K562 (cell line): ENCODE measurements around the gene LIX1L. TPM values are rescaled to one million over a fixed set of nuclear protein-coding genes. Genes with fewer than 3 reads are reported as not detected.
A peak's percentile ranks its signal among the peaks of the same experiment; 100 is the strongest.

Experiments used
- CCAR2 ChIP-seq: fragments of 200-400 bp; formaldehyde crosslinking; IDR thresholded peaks from 2 replicates; pipeline ENCODE4 v1.6.1; 2017; ENCODE audit warnings: mild to moderate bottlenecking, low read depth, low read length
- CREB1 ChIP-seq, 2 experiments: sonication (generic) in 1 of 2; formaldehyde crosslinking in 1 of 2; IDR thresholded peaks; 2 replicates each; pipeline versions ENCODE4 v1.6.1 to v1.8.0; 2012 to 2022; ENCODE audit warnings: inconsistent platforms in 1 of 2, mild to moderate bottlenecking in 1 of 2, missing genetic modification reagents in 1 of 2, moderate library complexity in 1 of 2
- FOXM1 ChIP-seq, 2 experiments: fragments of 450-650 bp in 1 of 2; sonication (generic) in 1 of 2; formaldehyde crosslinking in 1 of 2; IDR thresholded peaks; 2 replicates each; pipeline versions ENCODE4 v1.6.1 to v1.9.0; 2017 to 2022; ENCODE audit warnings: low read depth in 2 of 2, mild to moderate bottlenecking in 2 of 2, missing genetic modification reagents in 1 of 2, moderate library complexity in 1 of 2
- GABPB1 ChIP-seq: sonication (generic); formaldehyde crosslinking; IDR thresholded peaks from 2 replicates; pipeline ENCODE4 v1.8.0; 2022; ENCODE audit warnings: mild to moderate bottlenecking, missing genetic modification reagents
- JUNB ChIP-seq: fragments of 450-650 bp; formaldehyde crosslinking; conservative IDR thresholded peaks from 2 replicates; pipeline ENCODE4 v1.4.0; 2020; ENCODE audit warnings: mild to moderate bottlenecking
- KAT7 ChIP-seq: sonication (generic); formaldehyde crosslinking; IDR thresholded peaks from 2 replicates; pipeline ENCODE4 v1.8.0; 2022; ENCODE audit warnings: missing genetic modification reagents, mild to moderate bottlenecking, borderline replicate concordance
- MEF2A ChIP-seq: IDR thresholded peaks from 2 replicates; pipeline ENCODE4 v1.6.1; 2011; ENCODE audit warnings: low read depth, mild to moderate bottlenecking, low read length, moderate library complexity; ENCODE audit not compliant: control insufficient read depth
- RAD51 ChIP-seq: fragments of 450-650 bp; IDR thresholded peaks from 2 replicates; pipeline ENCODE4 v1.7.1; 2016; ENCODE audit warnings: low read depth, mild to moderate bottlenecking, borderline replicate concordance
- SREBF2 ChIP-seq: sonication (generic); formaldehyde crosslinking; IDR thresholded peaks from 2 replicates; pipeline ENCODE4 v1.4.0; 2020; ENCODE audit warnings: mild to moderate bottlenecking, missing genetic modification reagents
- TAF1 ChIP-seq: IDR thresholded peaks from 2 replicates; pipeline ENCODE4 v1.6.1; 2011; ENCODE audit warnings: mild to moderate bottlenecking, low read length, moderate library complexity; ENCODE audit not compliant: insufficient read depth, control insufficient read depth, severe bottlenecking; ENCODE audit errors: extremely low read depth
- TBL1XR1 ChIP-seq, 2 experiments: IDR thresholded peaks; 2 replicates each; pipeline ENCODE4 v1.6.1; 2012; ENCODE audit warnings: improper control_type of control experiment in 2 of 2, low read length in 2 of 2, mild to moderate bottlenecking in 1 of 2
- TFAP4 ChIP-seq: sonication (generic); formaldehyde crosslinking; IDR thresholded peaks from 2 replicates; pipeline ENCODE4 v1.8.0; 2022; ENCODE audit warnings: missing genetic modification reagents, mild to moderate bottlenecking, moderate library complexity, borderline replicate concordance
- TFE3 ChIP-seq: fragments of 450-650 bp; formaldehyde crosslinking; IDR thresholded peaks from 2 replicates; pipeline ENCODE4 v1.4.0; 2020; ENCODE audit warnings: mild to moderate bottlenecking, mixed read lengths
- ZBTB11 ChIP-seq, 3 experiments: fragments of 200-800 bp in 1 of 3; fragments of 250-450 bp in 1 of 3; fragments of 450-650 bp in 1 of 3; sonication (Bioruptor Pico) in 1 of 3; sonication (Bioruptor generic) in 1 of 3; formaldehyde crosslinking in 1 of 3; IDR thresholded peaks; 2 replicates each; pipeline versions ENCODE4 v1.6.1 to v1.8.0; 2016 to 2022; ENCODE audit warnings: mild to moderate bottlenecking in 2 of 3, missing genetic modification characterization in 2 of 3, missing compliant biosample characterization in 1 of 3, moderate library complexity in 1 of 3
- ZBTB7A ChIP-seq: IDR thresholded peaks from 2 replicates; pipeline ENCODE4 v1.6.1; 2011; ENCODE audit warnings: low read depth, mild to moderate bottlenecking, low read length, moderate library complexity, borderline replicate concordance; ENCODE audit not compliant: control insufficient read depth
- ZFX ChIP-seq: sonication (generic); formaldehyde crosslinking; IDR thresholded peaks from 2 replicates; pipeline ENCODE4 v1.8.0; 2022; ENCODE audit warnings: mild to moderate bottlenecking, missing genetic modification reagents, moderate library complexity
- polyA plus RNA-seq, 8 experiments: library from polyadenylated mRNA; depleted of rRNA in 4 of 8; stranded (reverse) in 5 of 8; unstranded in 3 of 8; fragments of >200 nt; fragmentation: Nextera tagmentation in 2 of 8; fragmentation: Illumina TruSeq in 1 of 8; extraction: Ambion mirVana in 2 of 8; extraction: Trizol in 1 of 8; gene quantifications; 2 replicates each; pipeline versions ENCODE4 v1.2.1 to v1.2.3, GENCODE V29; 2011 to 2014; ENCODE audit warnings: inconsistent platforms in 1 of 8, missing spikeins in 1 of 8
- total RNA-seq, 7 experiments: library from RNA; depleted of rRNA in 6 of 7; stranded (reverse); fragments of >200 nt in 6 of 7; fragmentation: Illumina TruSeq in 2 of 7; extraction: Trizol in 2 of 7; gene quantifications; 2 replicates each; pipeline versions ENCODE4 v1.2.1 to v1.2.3, GENCODE V29; 2011 to 2021; ENCODE audit warnings: low replicate concordance in 1 of 7
- TF ChIP-seq, protein P1 (sequence below): fragments of 450-650 bp; IDR thresholded peaks from one replicate; pipeline ENCODE4 v1.6.1; 2018; ENCODE audit warnings: mild to moderate bottlenecking, moderate library complexity; ENCODE audit not compliant: partially characterized antibody

Gene LIX1L
- total and polyA plus RNA-seq, 9 of the 15 experiments (the other 6 are each of a cell fraction or from before 2014, with no cell fraction given): 4.6 to 26.5 (median 12.5) TPM

GRCh38 chr1:145964328-145965118, 6.7 kb upstream of the LIX1L start, which contains the start of the genes ANKRD34A and POLR3GL (continued):
- TF ChIP-seq TFAP4 (CRISPR knock-in tag): peak; percentile 99
- no peak for TF ChIP-seq SREBF2 (CRISPR knock-in tag)
- TF ChIP-seq KAT7: peak; percentile 63; the same call in 1 of the 2 replicates
- no peak for TF ChIP-seq MEF2A
- TF ChIP-seq ZFX (CRISPR knock-in tag): peak; percentile 83
- peak in 1 of 3 experiments; percentile 84; a peak in 2 of 6 replicates for TF ChIP-seq ZBTB11 (CRISPR knock-in tag; IDR thresholded peaks at IDR 0.05)
- TF ChIP-seq, protein P1, sequence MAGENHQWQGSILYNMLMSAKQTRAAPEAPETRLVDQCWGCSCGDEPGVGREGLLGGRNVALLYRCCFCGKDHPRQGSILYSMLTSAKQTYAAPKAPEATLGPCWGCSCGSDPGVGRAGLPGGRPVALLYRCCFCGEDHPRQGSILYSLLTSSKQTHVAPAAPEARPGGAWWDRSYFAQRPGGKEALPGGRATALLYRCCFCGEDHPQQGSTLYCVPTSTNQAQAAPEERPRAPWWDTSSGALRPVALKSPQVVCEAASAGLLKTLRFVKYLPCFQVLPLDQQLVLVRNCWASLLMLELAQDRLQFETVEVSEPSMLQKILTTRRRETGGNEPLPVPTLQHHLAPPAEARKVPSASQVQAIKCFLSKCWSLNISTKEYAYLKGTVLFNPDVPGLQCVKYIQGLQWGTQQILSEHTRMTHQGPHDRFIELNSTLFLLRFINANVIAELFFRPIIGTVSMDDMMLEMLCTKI: no peak
- no peak for TF ChIP-seq CREB1 (IDR thresholded peaks at IDR 0.05)
- TF ChIP-seq CREB1 (CRISPR knock-in tag; IDR thresholded peaks at IDR 0.05): 0 out of 2 replicates have a peak, but pooled peaks have one; percentile 4
- TF ChIP-seq TFE3 (CRISPR knock-in tag): no peak
- TF ChIP-seq JUNB (CRISPR knock-in tag): no peak
- peak; percentile 92 for TF ChIP-seq TAF1
- peak; percentile 67 for TF ChIP-seq GABPB1
- TF ChIP-seq ZBTB7A: peak; percentile 71; the same call in 1 of the 2 replicates
- TF ChIP-seq CCAR2: no peak
- 0 out of 2 replicates have a peak, but pooled peaks have one; percentile 11 for TF ChIP-seq FOXM1 (IDR thresholded peaks at IDR 0.05; ENCODE audit: low read depth)
- no peak for TF ChIP-seq FOXM1 (CRISPR knock-in tag; IDR thresholded peaks at IDR 0.05; ENCODE audit: low read depth)
- TF ChIP-seq RAD51: no peak
- no peak; a peak in 1 of 4 replicates for TF ChIP-seq TBL1XR1 (IDR thresholded peaks at IDR 0.05; ENCODE audit: low read length in 2 of 2)
